ENCODE results near the gene YAE1.

DNA sequence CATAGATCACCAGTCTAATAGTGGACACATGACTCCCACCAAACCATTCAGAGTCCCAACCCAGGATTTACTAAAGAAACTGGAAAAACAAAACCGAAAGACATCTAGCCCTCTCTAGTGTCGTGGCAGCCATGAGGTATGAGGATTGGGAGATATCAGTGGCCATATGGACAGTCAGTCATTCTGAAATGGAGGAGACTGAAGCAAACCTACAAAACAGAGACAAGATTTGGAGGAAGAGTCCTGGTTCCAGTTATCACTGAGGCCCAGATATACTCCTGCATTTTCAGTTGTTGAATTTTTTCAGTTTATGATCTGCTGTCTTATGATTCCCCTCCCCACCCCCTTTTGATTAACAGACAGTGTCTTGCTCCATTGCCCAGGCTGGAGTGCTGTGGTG is 48.1 kb downstream of the YAE1 start:
- TF ChIP-seq, protein P1, sequence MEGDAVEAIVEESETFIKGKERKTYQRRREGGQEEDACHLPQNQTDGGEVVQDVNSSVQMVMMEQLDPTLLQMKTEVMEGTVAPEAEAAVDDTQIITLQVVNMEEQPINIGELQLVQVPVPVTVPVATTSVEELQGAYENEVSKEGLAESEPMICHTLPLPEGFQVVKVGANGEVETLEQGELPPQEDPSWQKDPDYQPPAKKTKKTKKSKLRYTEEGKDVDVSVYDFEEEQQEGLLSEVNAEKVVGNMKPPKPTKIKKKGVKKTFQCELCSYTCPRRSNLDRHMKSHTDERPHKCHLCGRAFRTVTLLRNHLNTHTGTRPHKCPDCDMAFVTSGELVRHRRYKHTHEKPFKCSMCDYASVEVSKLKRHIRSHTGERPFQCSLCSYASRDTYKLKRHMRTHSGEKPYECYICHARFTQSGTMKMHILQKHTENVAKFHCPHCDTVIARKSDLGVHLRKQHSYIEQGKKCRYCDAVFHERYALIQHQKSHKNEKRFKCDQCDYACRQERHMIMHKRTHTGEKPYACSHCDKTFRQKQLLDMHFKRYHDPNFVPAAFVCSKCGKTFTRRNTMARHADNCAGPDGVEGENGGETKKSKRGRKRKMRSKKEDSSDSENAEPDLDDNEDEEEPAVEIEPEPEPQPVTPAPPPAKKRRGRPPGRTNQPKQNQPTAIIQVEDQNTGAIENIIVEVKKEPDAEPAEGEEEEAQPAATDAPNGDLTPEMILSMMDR (IDR thresholded peaks at IDR 0.05; ENCODE audit: insufficient read depth, low read length, poor library complexity, severe bottlenecking): no peak
- no peak for TF ChIP-seq EZH2phosphoT487 (conservative IDR thresholded peaks at IDR 0.05; ENCODE audit: low read length)

Data from SU-DHL-6 (cell line).